ENCODE results near the gene HPD. TPM values are rescaled to one million over a fixed set of nuclear protein-coding genes. Genes with fewer than 3 reads are reported as not detected.
A peak's percentile ranks its signal among the peaks of the same experiment; 100 is the strongest.

HPD gene
- total RNA-seq, 1 experiment from 2014 or later, result 0.20 TPM

- Mint-ChIP-seq H3K36me3 (ENCODE audit: insufficient read depth, unreplicated experiment) (peaks cover 47% of the 10 kb centered on the region), H3K4me3 (ENCODE audit: unreplicated experiment) (peak overlapping the region; percentile 73), H3K27me3 (ENCODE audit: insufficient read depth, unreplicated experiment) (no peaks in the 10 kb centered on the region), H3K4me1 (ENCODE audit: low read depth, unreplicated experiment) (peaks cover 6% of the 10 kb centered on the region), H3K9me3 (ENCODE audit: unreplicated experiment) (no peaks in the 10 kb centered on the region), H3K27ac (ENCODE audit: unreplicated experiment) (peak overlapping the region; percentile 42)
- Histone ChIP-seq H3K36me3 (ENCODE audit: control insufficient read depth, insufficient read depth, low read length) (no peaks in the 10 kb centered on the region; the same call in none of the 2 replicates), H3K9me3 (no peaks in the 10 kb centered on the region), H3K4me1 (peaks cover 15% of the 10 kb centered on the region), H3K4me3 (ENCODE audit: low read depth, low read length) (peak overlapping the region; percentile 33), H3K27me3 (replicated peaks; ENCODE audit: control insufficient read depth, insufficient read depth, low read length) (no peaks in the 10 kb centered on the region)
- ChIA-PET CTCF (interaction anchor here (0.6 to 5.3 kb wide), 13 partner anchors 9 to 218 kb away, joined by 3 to 145 read pairs (median 4); partner anchors contain the start of genes PSMD9 and RHOF), POLR2A (interaction anchor here (0.9 to 2.7 kb wide), 5 partner anchors 9 to 77 kb away, joined by 3 to 17 read pairs (median 8); partner anchors contain the start of genes PSMD9 and RHOF)
- peak; percentile 72 to 97 for TF ChIP-seq CTCF (IDR thresholded peaks at IDR 0.05; ENCODE audit: insufficient read depth in 1 of 2, low read depth in 1 of 2, low read length in 1 of 2, severe bottlenecking in 1 of 2, unreplicated experiment in 1 of 2)
- BruUV-seq (replicated peaks), result no TSS peak
- DNase-seq, result peak; percentile 59 to 84
- intact Hi-C loops (cut with micrococcal nuclease; ENCODE audit: unreplicated experiment), result loop anchor here (1.0 kb wide), 1 partner anchor 17 kb away; no protein-coding TSS in a partner anchor
Measured at GRCh38 chr12:121811434-121812319, 47.0 kb downstream of the HPD start.

GRCh38 chr12:121810833-121811433 lies 47.7 kb downstream of the HPD start:
- Histone ChIP-seq H3K4me3 (ENCODE audit: low read depth, low read length) (no peak overlapping the region), H3K36me3 (ENCODE audit: control insufficient read depth, insufficient read depth, low read length) (no peaks in the 10 kb centered on the region; the same call in 1 of the 2 replicates), H3K9me3 (no peaks in the 10 kb centered on the region), H3K27me3 (replicated peaks; ENCODE audit: control insufficient read depth, insufficient read depth, low read length) (no peaks in the 10 kb centered on the region), H3K4me1 (peaks cover 18% of the 10 kb centered on the region)
- no TSS peak for BruUV-seq (replicated peaks)
- H3K36me3 Mint-ChIP-seq (ENCODE audit: insufficient read depth, unreplicated experiment), result peaks cover 47% of the 10 kb centered on the region
- TF ChIP-seq CTCF (IDR thresholded peaks at IDR 0.05; ENCODE audit: insufficient read depth in 1 of 2, low read depth in 1 of 2, low read length in 1 of 2, severe bottlenecking in 1 of 2, unreplicated experiment in 1 of 2), result no peak
- H3K27ac Mint-ChIP-seq (ENCODE audit: unreplicated experiment), result peak overlapping the region; percentile 42
- peaks cover 13% of the 10 kb centered on the region for H3K4me1 Mint-ChIP-seq (ENCODE audit: low read depth, unreplicated experiment)
- no peak for DNase-seq
- intact Hi-C loops (cut with micrococcal nuclease; ENCODE audit: unreplicated experiment), result no loop called here
- no peaks in the 10 kb centered on the region for H3K9me3 Mint-ChIP-seq (ENCODE audit: unreplicated experiment)
- ChIA-PET CTCF (interaction anchor here (0.6 to 5.3 kb wide), 9 partner anchors 8 to 219 kb away, joined by 3 to 145 read pairs (median 5); partner anchors contain the start of genes PSMD9 and RHOF), POLR2A (interaction anchor here (0.9 to 2.7 kb wide), 4 partner anchors 8 to 20 kb away, joined by 3 to 17 read pairs (median 12); partner anchors contain the start of gene RHOF)
- peak overlapping the region; percentile 73 for H3K4me3 Mint-ChIP-seq (ENCODE audit: unreplicated experiment)
- H3K27me3 Mint-ChIP-seq (ENCODE audit: insufficient read depth, unreplicated experiment), result no peaks in the 10 kb centered on the region

GRCh38 chr12:121810234-121810817 lies 48.3 kb downstream of the HPD start:
- BruUV-seq (replicated peaks), result no TSS peak
- H3K4me3 ChIP-seq (ENCODE audit: low read depth, low read length), result no peak overlapping the region
- Mint-ChIP-seq H3K27ac (ENCODE audit: unreplicated experiment) (no peak overlapping the region), H3K4me1 (ENCODE audit: low read depth, unreplicated experiment) (peaks cover 14% of the 10 kb centered on the region), H3K27me3 (ENCODE audit: insufficient read depth, unreplicated experiment) (no peaks in the 10 kb centered on the region), H3K36me3 (ENCODE audit: insufficient read depth, unreplicated experiment) (peaks cover 44% of the 10 kb centered on the region), H3K4me3 (ENCODE audit: unreplicated experiment) (no peak overlapping the region), H3K9me3 (ENCODE audit: unreplicated experiment) (no peaks in the 10 kb centered on the region)
- ChIA-PET POLR2A (interaction anchor here (0.9 to 2.7 kb wide), 3 partner anchors 7 to 19 kb away, joined by 8 to 17 read pairs (median 17); no protein-coding TSS in a partner anchor), CTCF (interaction anchor here (0.6 to 5.3 kb wide), 4 partner anchors 16 to 49 kb away, joined by 3 to 145 read pairs (median 4); partner anchors contain the start of gene RHOF)
- peaks cover 21% of the 10 kb centered on the region for H3K4me1 ChIP-seq
- intact Hi-C loops (cut with micrococcal nuclease; ENCODE audit: unreplicated experiment), result no loop called here
- H3K9me3 ChIP-seq, result no peaks in the 10 kb centered on the region
- H3K36me3 ChIP-seq (ENCODE audit: control insufficient read depth, insufficient read depth, low read length), result no peaks in the 10 kb centered on the region; the same call in 1 of the 2 replicates
- TF ChIP-seq CTCF (IDR thresholded peaks at IDR 0.05; ENCODE audit: insufficient read depth in 1 of 2, low read depth in 1 of 2, low read length in 1 of 2, severe bottlenecking in 1 of 2, unreplicated experiment in 1 of 2), result no peak
- no peaks in the 10 kb centered on the region for H3K27me3 ChIP-seq (replicated peaks; ENCODE audit: control insufficient read depth, insufficient read depth, low read length)
- DNase-seq, result no peak

Measured in Caco-2 (cell line).